HT-29 (cell line): Measurements from ENCODE around the gene DTNA. TPM values are rescaled to one million over a fixed set of nuclear protein-coding genes. Genes with fewer than 3 reads are reported as not detected.

Source experiments
- DNase-seq: peaks from one replicate; pipeline ENCODE4 v3.0.0-alpha.2; 2015; ENCODE audit warnings: low spot score
- total RNA-seq: library from RNA; depleted of rRNA; stranded (reverse); fragments of >200 nt; shearing (Covaris generic); gene quantifications from 2 replicates; pipeline ENCODE4 v1.2.3, GENCODE V29; 2014

DTNA gene
- total RNA-seq, 1 experiment from 2014 or later: not detected

GRCh38 chr18:34932792-34933466 is 222.8 kb downstream of the DTNA start:
- DNase-seq: no peak

GRCh38 chr18:34933909-34934661 is 224.0 kb downstream of the DTNA start:
- peak; percentile 45 for DNase-seq

GRCh38 chr18:34936772-34937171 is 226.7 kb downstream of the DTNA start:
- no peak for DNase-seq

GRCh38 chr18:34938090-34938489 is 228.0 kb downstream of the DTNA start:
- DNase-seq: no peak
